K562 (cell line): Measurements from ENCODE around the gene MATN4. TPM values are rescaled to one million over a fixed set of nuclear protein-coding genes. Genes with fewer than 3 reads are reported as not detected.
A peak's percentile ranks its signal among the peaks of the same experiment; 100 is the strongest.

ENCODE experiments used
- ARID1B ChIP-seq: fragments of 450-650 bp; IDR thresholded peaks from 2 replicates; pipeline ENCODE4 v1.6.1; 2016; ENCODE audit warnings: antibody characterized with exemption, mild to moderate bottlenecking, inconsistent platforms
- CBX2 ChIP-seq: fragments of 200-600 bp; sonication (generic); IDR thresholded peaks from one replicate; pipeline ENCODE4 v1.6.1; 2012; ENCODE audit warnings: mild to moderate bottlenecking, low read length, inconsistent platforms; ENCODE audit not compliant: insufficient read depth, poor library complexity, severe bottlenecking
- FOXA3 ChIP-seq, 2 experiments: fragments of 450-650 bp in 1 of 2; sonication (generic) in 1 of 2; formaldehyde crosslinking; IDR thresholded peaks in 1 of 2; conservative IDR thresholded peaks in 1 of 2; 2 replicates each; pipeline versions ENCODE4 v1.4.0 to v1.8.0; 2020 to 2022; ENCODE audit warnings: mild to moderate bottlenecking in 2 of 2, missing genetic modification reagents in 1 of 2
- FOXK1 ChIP-seq: sonication (generic); formaldehyde crosslinking; IDR thresholded peaks from 2 replicates; pipeline ENCODE4 v1.8.0; 2022; ENCODE audit warnings: missing genetic modification reagents, mild to moderate bottlenecking, borderline replicate concordance
- MEIS2 ChIP-seq: fragments of 450-650 bp; IDR thresholded peaks from 2 replicates; pipeline ENCODE4 v1.6.1; 2014; ENCODE audit warnings: mild to moderate bottlenecking; ENCODE audit not compliant: partially characterized antibody
- MGA ChIP-seq: fragments of 450-650 bp; IDR thresholded peaks from 2 replicates; pipeline ENCODE4 v1.6.1; 2016; ENCODE audit warnings: mild to moderate bottlenecking, moderate library complexity
- NBN ChIP-seq: fragments of 450-650 bp; IDR thresholded peaks from 2 replicates; pipeline ENCODE4 v1.6.1; 2016; ENCODE audit warnings: low read depth, mild to moderate bottlenecking
- YY1 ChIP-seq, 3 experiments: IDR thresholded peaks; 2 replicates each; pipeline ENCODE4 v1.6.1; 2011; ENCODE audit warnings: low read length in 2 of 3, mild to moderate bottlenecking in 2 of 3, moderate library complexity in 2 of 3, borderline replicate concordance in 1 of 3, control low read depth in 1 of 3, low read depth in 1 of 3; ENCODE audit not compliant: insufficient read depth in 3 of 3, insufficient replicate concordance in 2 of 3, control insufficient read depth in 1 of 3, insufficient read length in 1 of 3; ENCODE audit errors: extremely low read depth in 1 of 3
- polyA plus RNA-seq, 8 experiments: library from polyadenylated mRNA; depleted of rRNA in 4 of 8; stranded (reverse) in 5 of 8; unstranded in 3 of 8; fragments of >200 nt; fragmentation: Nextera tagmentation in 2 of 8; fragmentation: Illumina TruSeq in 1 of 8; extraction: Ambion mirVana in 2 of 8; extraction: Trizol in 1 of 8; gene quantifications; 2 replicates each; pipeline versions ENCODE4 v1.2.1 to v1.2.3, GENCODE V29; 2011 to 2014; ENCODE audit warnings: inconsistent platforms in 1 of 8, missing spikeins in 1 of 8
- total RNA-seq, 7 experiments: library from RNA; depleted of rRNA in 6 of 7; stranded (reverse); fragments of >200 nt in 6 of 7; fragmentation: Illumina TruSeq in 2 of 7; extraction: Trizol in 2 of 7; gene quantifications; 2 replicates each; pipeline versions ENCODE4 v1.2.1 to v1.2.3, GENCODE V29; 2011 to 2021; ENCODE audit warnings: low replicate concordance in 1 of 7
- TF ChIP-seq, protein P1 (sequence below): fragments of 450-650 bp; IDR thresholded peaks from 2 replicates; pipeline ENCODE4 v1.6.1; 2016; ENCODE audit warnings: low read depth, mild to moderate bottlenecking, moderate library complexity
- TF ChIP-seq, protein P2 (sequence below), 2 experiments: fragments of 450-650 bp in 1 of 2; sonication (generic) in 1 of 2; formaldehyde crosslinking in 1 of 2; IDR thresholded peaks in 1 of 2; conservative IDR thresholded peaks in 1 of 2; 2 replicates each; pipeline versions ENCODE4 v1.6.1 to v1.8.1; 2016 to 2023; ENCODE audit warnings: mild to moderate bottlenecking in 2 of 2, moderate library complexity in 2 of 2, inconsistent platforms in 1 of 2, missing genetic modification reagents in 1 of 2

MATN4 gene
- total and polyA plus RNA-seq, 9 of the 15 experiments (the other 6 are each of a cell fraction or from before 2014, with no cell fraction given), result 0.09 TPM; not detected in 8

- TF ChIP-seq, protein P1, sequence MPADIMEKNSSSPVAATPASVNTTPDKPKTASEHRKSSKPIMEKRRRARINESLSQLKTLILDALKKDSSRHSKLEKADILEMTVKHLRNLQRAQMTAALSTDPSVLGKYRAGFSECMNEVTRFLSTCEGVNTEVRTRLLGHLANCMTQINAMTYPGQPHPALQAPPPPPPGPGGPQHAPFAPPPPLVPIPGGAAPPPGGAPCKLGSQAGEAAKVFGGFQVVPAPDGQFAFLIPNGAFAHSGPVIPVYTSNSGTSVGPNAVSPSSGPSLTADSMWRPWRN, result no peak
- peak; percentile 63 for TF ChIP-seq ARID1B
- TF ChIP-seq MEIS2, result peak; percentile 9
- TF ChIP-seq, protein P2, sequence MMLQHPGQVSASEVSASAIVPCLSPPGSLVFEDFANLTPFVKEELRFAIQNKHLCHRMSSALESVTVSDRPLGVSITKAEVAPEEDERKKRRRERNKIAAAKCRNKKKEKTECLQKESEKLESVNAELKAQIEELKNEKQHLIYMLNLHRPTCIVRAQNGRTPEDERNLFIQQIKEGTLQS (IDR thresholded peaks at IDR 0.05), result peak; percentile 93
- TF ChIP-seq, protein P2 (CRISPR knock-in tag; conservative IDR thresholded peaks at IDR 0.05), result no peak; the same call in 1 of the 2 replicates
- TF ChIP-seq FOXK1, result no peak
- no peak for TF ChIP-seq CBX2
- TF ChIP-seq MGA, result peak; percentile 11; the same call in 1 of the 2 replicates
- TF ChIP-seq FOXA3 (CRISPR knock-in tag; conservative IDR thresholded peaks at IDR 0.05 in 1 of 2, IDR thresholded peaks at IDR 0.05 in 1 of 2), result no peak
- 0 out of 2 replicates have a peak, but pooled peaks have one; percentile 20 for TF ChIP-seq NBN
- TF ChIP-seq YY1 (IDR thresholded peaks at IDR 0.05; ENCODE audit: borderline replicate concordance in 1 of 3, control insufficient read depth in 1 of 3, extremely low read depth in 1 of 3, insufficient read depth in 3 of 3, insufficient read length in 1 of 3, insufficient replicate concordance in 2 of 3, low read depth in 1 of 3, low read length in 2 of 3), result peak in 1 of 3 experiments; percentile 17
Observed at GRCh38 chr20:45344168-45344860, 36.2 kb upstream of the MATN4 start (continued).
